ENCODE results near the gene CLEC20A.

The CLEC20A gene

GRCh38 chr1:178472531-178472930, 24.2 kb downstream of the CLEC20A start:
- no peak for DNase-seq (ENCODE audit: low spot score)

- no peak for DNase-seq (ENCODE audit: low spot score)
These were observed 26.3 kb downstream of the CLEC20A start for GRCh38 chr1:178470411-178470960.

- DNase-seq (ENCODE audit: low spot score): no peak
These were observed 28.9 kb downstream of the CLEC20A start for GRCh38 chr1:178467837-178468236.

- DNase-seq (ENCODE audit: low spot score): no peak
These were observed 31.8 kb downstream of the CLEC20A start for GRCh38 chr1:178465011-178465410.

GRCh38 chr1:178464566-178464965, 32.2 kb downstream of the CLEC20A start:
- no peak for DNase-seq (ENCODE audit: low spot score)

GRCh38 chr1:178464141-178464540, 32.6 kb downstream of the CLEC20A start:
- no peak for DNase-seq (ENCODE audit: low spot score)

- no peak for DNase-seq (ENCODE audit: low spot score)
These were observed 35.1 kb downstream of the CLEC20A start for GRCh38 chr1:178461701-178462100.

- no peak for DNase-seq (ENCODE audit: low spot score)
These were observed 35.7 kb downstream of the CLEC20A start for GRCh38 chr1:178461104-178461503.

GRCh38 chr1:178458203-178458602, 38.6 kb downstream of the CLEC20A start:
- no peak for DNase-seq (ENCODE audit: low spot score)

GRCh38 chr1:178457651-178458050, 39.1 kb downstream of the CLEC20A start:
- no peak for DNase-seq (ENCODE audit: low spot score)

GRCh38 chr1:178456472-178456871, 40.3 kb downstream of the CLEC20A start:
- no peak for DNase-seq (ENCODE audit: low spot score)

DNA sequence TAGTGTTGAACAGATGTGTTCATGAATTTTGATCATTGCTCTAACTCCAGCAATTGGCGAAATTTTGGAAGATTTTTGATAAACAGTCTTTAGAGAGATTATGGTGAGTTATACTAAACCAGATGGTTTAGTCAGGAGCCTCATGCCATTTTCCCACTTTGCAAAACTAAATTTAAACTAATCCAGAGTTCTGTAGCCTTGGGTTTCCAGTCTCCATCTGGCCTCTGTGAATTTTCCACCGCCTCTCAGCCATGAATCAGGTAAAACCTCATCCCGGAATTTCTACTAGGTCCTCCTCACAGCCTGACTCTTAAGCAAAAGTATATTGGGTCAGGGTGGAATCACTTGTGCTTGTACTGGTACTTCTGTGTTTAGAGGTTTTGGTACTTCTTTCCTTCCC, 44.8 kb downstream of the CLEC20A start:
- DNase-seq (ENCODE audit: low spot score): no peak

- DNase-seq (ENCODE audit: low spot score): no peak
These were observed 45.2 kb downstream of the CLEC20A start for GRCh38 chr1:178451529-178451928.

- no peak for DNase-seq (ENCODE audit: low spot score)
These were observed 45.9 kb downstream of the CLEC20A start for GRCh38 chr1:178450871-178451270.

DNA sequence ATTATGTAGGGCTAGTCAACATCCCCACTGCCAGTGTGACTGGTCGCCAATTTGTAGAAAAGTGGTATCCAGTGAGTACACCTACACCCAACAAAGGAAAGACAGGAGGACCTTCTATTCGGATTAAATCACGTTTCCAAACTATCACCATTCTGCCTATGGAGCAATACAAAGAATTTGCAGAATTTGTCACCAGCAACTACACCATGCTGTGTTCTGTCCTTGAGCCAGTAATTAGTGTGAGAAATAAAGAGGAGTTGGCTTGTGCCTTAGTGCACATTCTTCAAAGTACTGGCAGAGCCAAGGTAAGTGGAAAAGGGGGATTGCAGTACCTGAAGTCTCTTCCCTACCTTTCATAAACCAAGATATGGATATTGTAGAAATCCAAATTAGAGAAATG, 53.8 kb downstream of the CLEC20A start:
- DNase-seq (ENCODE audit: low spot score): no peak

DNA sequence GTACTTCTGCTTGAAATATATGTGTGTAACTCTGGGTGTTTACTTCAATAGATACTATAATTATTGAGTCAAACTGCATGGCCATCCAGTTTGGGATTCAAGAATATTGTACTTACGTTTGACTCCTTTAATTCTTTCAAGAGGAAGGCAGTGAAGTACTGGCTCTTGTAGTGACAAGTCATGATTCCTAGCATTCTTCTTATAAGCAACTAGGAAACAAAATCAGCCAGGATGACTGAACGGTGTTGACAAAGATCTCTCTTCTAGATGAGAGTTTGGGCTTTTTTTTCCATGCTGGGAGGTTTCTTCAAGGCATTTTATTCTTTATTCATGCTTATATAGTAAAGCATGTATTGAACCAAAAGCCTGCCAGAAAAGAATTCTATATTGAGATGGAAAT, 58.3 kb downstream of the CLEC20A start:
- DNase-seq (ENCODE audit: low spot score): no peak

DNA sequence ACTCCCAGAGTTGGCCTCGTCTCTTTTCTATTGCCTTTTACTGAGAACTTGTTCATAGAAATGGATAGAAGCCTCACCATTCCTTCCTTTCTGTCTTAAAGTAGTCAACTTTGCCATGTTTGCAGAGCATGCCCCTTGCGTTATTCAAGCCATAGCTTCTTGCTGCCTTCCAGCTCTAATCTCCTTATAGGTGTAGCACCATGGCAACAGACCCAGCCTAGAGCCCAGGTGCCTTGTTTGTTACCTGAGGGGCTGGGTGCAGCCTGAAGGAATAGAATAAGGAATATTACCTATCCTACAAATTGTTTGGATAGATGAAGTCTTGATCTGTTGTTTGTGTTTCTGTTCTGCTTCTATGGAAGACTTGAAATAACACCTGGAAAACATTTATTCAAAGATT, 59.9 kb downstream of the CLEC20A start:
- no peak for DNase-seq (ENCODE audit: low spot score)

GRCh38 chr1:178434899-178435435, 61.8 kb downstream of the CLEC20A start:
- no peak for DNase-seq (ENCODE audit: low spot score)

GRCh38 chr1:178434360-178434759, 62.4 kb downstream of the CLEC20A start:
- DNase-seq (ENCODE audit: low spot score): no peak

Measured in hematopoietic multipotent progenitor cell treated with erythropoietin and hydrocortisone succinate and interleukin-3 and kit ligand, for 15 days (in vitro differentiated cells).